ENCODE results near the gene ZSCAN20. TPM values are rescaled to one million over a fixed set of nuclear protein-coding genes. Genes with fewer than 3 reads are reported as not detected.
"Not testable (repeated sequence)": the region's sequence is repeated elsewhere in the genome, so short reads cannot be mapped to it uniquely, and the experiment has no call there.

ZSCAN20 gene
- total RNA-seq, 2 experiments from 2014 or later, result 2.6 to 3.5 TPM

- POLR2A ChIA-PET, result no interaction called here
- H3K36me3 Mint-ChIP-seq, result peaks cover 6% of the 10 kb centered on the region
- peaks cover 31% of the 10 kb centered on the region for H3K4me1 Mint-ChIP-seq
- H3K27me3 Mint-ChIP-seq, result no peaks in the 10 kb centered on the region
- no peaks in the 10 kb centered on the region for H3K9me3 Mint-ChIP-seq
- DNase-seq (no peak), ATAC-seq (ENCODE audit: low read depth) (no peak)
- no peak overlapping the region for H3K27ac Mint-ChIP-seq
- no peak overlapping the region for H3K4me3 Mint-ChIP-seq
Measured at GRCh38 chr1:33473900-33474299, 1.5 kb downstream of the ZSCAN20 start.

DNA sequence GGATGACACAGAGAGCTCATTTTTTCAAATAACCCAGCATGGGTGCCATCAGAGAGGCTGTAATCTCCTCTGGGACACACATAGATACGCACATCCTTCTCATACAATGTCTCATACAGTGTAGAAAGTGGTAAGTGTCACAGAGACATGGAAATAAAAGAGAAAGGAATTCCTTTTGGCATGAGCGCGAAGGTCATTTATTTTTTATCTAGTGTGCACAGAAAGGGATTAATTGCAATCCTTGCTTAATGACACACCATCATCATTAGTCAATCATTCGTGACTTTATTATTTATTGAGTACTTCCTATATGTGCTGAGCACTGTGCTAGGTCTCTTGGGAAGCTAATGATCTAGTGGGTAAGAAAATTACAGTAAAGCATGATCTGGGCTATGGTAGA, 5.0 kb downstream of the ZSCAN20 start:
- no peak for DNase-seq
- Mint-ChIP-seq H3K4me3 (no peak overlapping the region), H3K4me1 (peaks cover 11% of the 10 kb centered on the region), H3K9me3 (no peaks in the 10 kb centered on the region), H3K36me3 (peaks cover 11% of the 10 kb centered on the region), H3K27me3 (no peaks in the 10 kb centered on the region), H3K27ac (no peak overlapping the region)
- ATAC-seq (ENCODE audit: low read depth), result no peak
- POLR2A ChIA-PET, result no interaction called here

DNA sequence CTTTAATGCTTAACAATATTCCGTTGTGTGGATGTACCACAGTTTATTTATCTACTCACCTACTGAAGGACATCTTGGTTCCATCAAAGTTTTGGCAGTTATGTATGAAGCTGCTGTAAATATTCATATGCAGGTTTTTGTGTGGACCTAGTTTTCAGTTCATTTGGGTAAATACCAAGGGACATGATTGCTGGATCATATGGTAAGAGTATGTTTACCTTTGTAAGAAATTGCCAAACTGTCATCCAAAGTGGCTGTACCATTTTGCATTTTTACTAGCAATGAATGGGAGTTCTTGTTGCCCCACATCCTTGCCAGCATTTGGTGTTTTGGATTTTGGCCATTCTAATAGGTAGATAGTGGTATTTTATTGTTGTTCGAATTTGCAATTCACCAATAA, 10.0 kb downstream of the ZSCAN20 start:
- peaks cover 7% of the 10 kb centered on the region for H3K9me3 Mint-ChIP-seq
- H3K4me1 Mint-ChIP-seq, result no peaks in the 10 kb centered on the region
- no peaks in the 10 kb centered on the region for H3K27me3 Mint-ChIP-seq
- no peak overlapping the region for H3K27ac Mint-ChIP-seq
- ATAC-seq (ENCODE audit: low read depth) (no peak), DNase-seq (no peak)
- POLR2A ChIA-PET, result no interaction called here
- H3K4me3 Mint-ChIP-seq, result no peak overlapping the region
- H3K36me3 Mint-ChIP-seq, result peaks cover 34% of the 10 kb centered on the region

- DNase-seq (no peak), ATAC-seq (ENCODE audit: low read depth) (no peak)
- Mint-ChIP-seq H3K4me3 (no peak overlapping the region), H3K4me1 (no peaks in the 10 kb centered on the region), H3K27me3 (no peaks in the 10 kb centered on the region), H3K36me3 (peaks cover 60% of the 10 kb centered on the region), H3K27ac (no peak overlapping the region), H3K9me3 (peaks cover 16% of the 10 kb centered on the region)
- POLR2A ChIA-PET, result no interaction called here
Measured at GRCh38 chr1:33488624-33489023, 16.2 kb downstream of the ZSCAN20 start.

DNA sequence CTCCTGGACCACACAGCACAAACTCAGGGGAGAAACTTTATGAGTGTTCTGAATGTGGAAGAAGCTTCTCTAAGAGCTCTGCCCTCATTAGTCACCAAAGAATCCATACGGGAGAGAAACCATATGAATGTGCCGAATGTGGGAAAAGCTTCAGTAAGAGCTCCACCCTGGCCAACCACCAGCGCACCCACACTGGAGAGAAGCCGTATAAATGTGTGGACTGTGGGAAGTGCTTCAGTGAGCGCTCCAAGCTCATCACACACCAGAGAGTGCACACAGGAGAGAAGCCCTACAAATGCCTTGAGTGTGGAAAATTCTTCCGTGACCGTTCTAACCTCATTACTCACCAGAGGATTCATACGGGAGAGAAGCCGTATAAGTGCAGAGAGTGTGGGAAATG, 22.5 kb downstream of the ZSCAN20 start:
- Mint-ChIP-seq H3K36me3 (peaks cover 43% of the 10 kb centered on the region), H3K27ac (peak overlapping the region; percentile 21), H3K4me1 (no peaks in the 10 kb centered on the region), H3K9me3 (peaks cover 28% of the 10 kb centered on the region), H3K27me3 (peaks cover 2% of the 10 kb centered on the region), H3K4me3 (no peak overlapping the region)
- DNase-seq (no peak), ATAC-seq (ENCODE audit: low read depth) (no peak)
- POLR2A ChIA-PET, result no interaction called here

DNA sequence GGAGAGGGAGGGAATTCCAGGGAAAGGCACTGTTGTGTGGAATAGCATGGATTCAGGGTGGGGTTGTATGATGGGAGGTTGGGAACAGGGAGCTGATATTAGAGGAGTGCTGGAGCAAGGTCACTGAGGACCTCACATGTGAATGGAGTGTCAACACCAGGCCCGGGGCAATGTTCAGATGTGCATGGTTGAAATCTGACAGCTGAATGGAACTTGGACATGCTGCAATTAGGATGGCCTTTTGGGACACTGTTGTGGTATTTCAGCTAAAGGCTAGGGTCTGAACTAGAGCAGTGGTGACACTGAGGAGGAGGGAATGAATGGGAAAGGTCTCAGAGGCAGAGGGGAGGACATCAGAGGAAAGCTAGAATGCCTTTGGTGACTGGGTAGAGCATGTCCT, 25.0 kb downstream of the ZSCAN20 start:
- H3K4me1 Mint-ChIP-seq, result no peaks in the 10 kb centered on the region
- H3K27ac Mint-ChIP-seq, result no peak overlapping the region
- POLR2A ChIA-PET, result no interaction called here
- peaks cover 2% of the 10 kb centered on the region for H3K27me3 Mint-ChIP-seq
- no peak for DNase-seq
- H3K36me3 Mint-ChIP-seq, result peaks cover 26% of the 10 kb centered on the region
- no peak for ATAC-seq (ENCODE audit: low read depth)
- H3K4me3 Mint-ChIP-seq, result no peak overlapping the region
- peaks cover 24% of the 10 kb centered on the region for H3K9me3 Mint-ChIP-seq

DNA sequence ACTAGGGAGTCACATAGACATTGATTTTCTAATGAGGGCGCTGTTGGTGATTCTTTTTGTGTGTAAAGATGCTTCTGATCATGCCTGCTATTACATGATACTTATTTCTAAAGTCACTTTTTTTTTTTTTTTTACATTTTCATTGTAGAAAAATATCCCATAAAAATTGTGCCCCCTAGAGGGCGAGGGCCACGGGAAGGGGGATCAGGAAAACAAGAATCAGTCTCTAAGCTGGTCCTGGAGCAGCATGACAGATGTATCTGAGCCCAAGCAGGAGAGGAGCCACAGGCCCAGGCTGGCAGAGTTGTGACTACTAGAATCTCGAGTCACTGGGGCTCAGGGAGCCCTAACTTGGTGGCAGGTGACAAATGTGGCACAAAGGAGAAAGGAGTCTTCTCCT, 28.1 kb downstream of the ZSCAN20 start:
- Mint-ChIP-seq H3K9me3 (peaks cover 12% of the 10 kb centered on the region), H3K27ac (no peak overlapping the region), H3K4me3 (no peak overlapping the region), H3K36me3 (peaks cover 1% of the 10 kb centered on the region), H3K27me3 (peaks cover 2% of the 10 kb centered on the region), H3K4me1 (no peaks in the 10 kb centered on the region)
- POLR2A ChIA-PET, result no interaction called here
- ATAC-seq (ENCODE audit: low read depth) (no peak), DNase-seq (no peak)

DNA sequence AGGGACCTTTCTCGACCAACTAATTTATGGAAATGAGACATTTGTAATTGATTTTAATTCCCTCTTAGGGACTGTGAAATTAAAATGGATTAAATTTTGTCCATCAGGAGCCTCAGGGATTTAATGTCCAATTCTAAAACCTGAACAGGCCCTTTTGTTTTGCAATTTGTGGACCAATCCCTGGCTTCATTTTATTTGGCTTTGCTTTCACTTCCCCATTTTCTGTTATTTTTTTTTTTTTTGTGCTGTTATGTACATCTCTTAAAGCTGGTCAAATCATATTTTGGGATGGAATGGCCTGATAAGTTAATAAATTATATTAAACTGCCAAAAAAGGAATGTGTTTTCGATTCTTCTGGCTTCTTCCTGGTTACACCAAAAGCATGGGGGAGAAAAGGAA, 28.9 kb downstream of the ZSCAN20 start:
- Mint-ChIP-seq H3K9me3 (peaks cover 7% of the 10 kb centered on the region), H3K4me3 (no peak overlapping the region), H3K4me1 (no peaks in the 10 kb centered on the region), H3K27me3 (peaks cover 2% of the 10 kb centered on the region), H3K27ac (no peak overlapping the region), H3K36me3 (peaks cover 1% of the 10 kb centered on the region)
- DNase-seq (no peak), ATAC-seq (ENCODE audit: low read depth) (no peak)
- POLR2A ChIA-PET, result no interaction called here

- Mint-ChIP-seq H3K27ac (no peak overlapping the region), H3K4me3 (no peak overlapping the region), H3K9me3 (peaks cover 7% of the 10 kb centered on the region), H3K36me3 (peaks cover 1% of the 10 kb centered on the region), H3K27me3 (peaks cover 2% of the 10 kb centered on the region), H3K4me1 (no peaks in the 10 kb centered on the region)
- POLR2A ChIA-PET, result no interaction called here
- ATAC-seq (ENCODE audit: low read depth), result no peak
- DNase-seq, result no peak
Measured at GRCh38 chr1:33501774-33502173, 29.3 kb downstream of the ZSCAN20 start.

GRCh38 chr1:33502726-33503125, 30.3 kb downstream of the ZSCAN20 start:
- peaks cover 1% of the 10 kb centered on the region for H3K36me3 Mint-ChIP-seq
- ATAC-seq (ENCODE audit: low read depth), result no peak
- no peak for DNase-seq
- peaks cover 7% of the 10 kb centered on the region for H3K9me3 Mint-ChIP-seq
- peaks cover 2% of the 10 kb centered on the region for H3K27me3 Mint-ChIP-seq
- POLR2A ChIA-PET, result no interaction called here
- H3K4me3 Mint-ChIP-seq, result no peak overlapping the region
- H3K27ac Mint-ChIP-seq, result no peak overlapping the region
- H3K4me1 Mint-ChIP-seq, result no peaks in the 10 kb centered on the region

- Mint-ChIP-seq H3K36me3 (peaks cover 1% of the 10 kb centered on the region), H3K4me1 (no peaks in the 10 kb centered on the region), H3K27me3 (peaks cover 2% of the 10 kb centered on the region), H3K4me3 (no peak overlapping the region), H3K9me3 (peaks cover 7% of the 10 kb centered on the region), H3K27ac (no peak overlapping the region)
- POLR2A ChIA-PET, result no interaction called here
- ATAC-seq (ENCODE audit: low read depth) (no peak), DNase-seq (no peak)
Measured at GRCh38 chr1:33503506-33503905, 31.1 kb downstream of the ZSCAN20 start.

GRCh38 chr1:33507661-33508060, 35.2 kb downstream of the ZSCAN20 start:
- no peak overlapping the region for H3K4me3 Mint-ChIP-seq
- H3K36me3 Mint-ChIP-seq, result no peaks in the 10 kb centered on the region
- no peak overlapping the region for H3K27ac Mint-ChIP-seq
- peaks cover under 1% of the 10 kb centered on the region for H3K9me3 Mint-ChIP-seq
- no peaks in the 10 kb centered on the region for H3K4me1 Mint-ChIP-seq
- DNase-seq (no peak), ATAC-seq (ENCODE audit: low read depth) (no peak)
- POLR2A ChIA-PET, result no interaction called here
- H3K27me3 Mint-ChIP-seq, result peaks cover 5% of the 10 kb centered on the region

- no peak for ATAC-seq (ENCODE audit: low read depth)
- H3K4me1 Mint-ChIP-seq, result no peaks in the 10 kb centered on the region
- no peaks in the 10 kb centered on the region for H3K36me3 Mint-ChIP-seq
- no peak overlapping the region for H3K27ac Mint-ChIP-seq
- H3K4me3 Mint-ChIP-seq, result no peak overlapping the region
- peaks cover 5% of the 10 kb centered on the region for H3K27me3 Mint-ChIP-seq
- H3K9me3 Mint-ChIP-seq, result no peaks in the 10 kb centered on the region
- POLR2A ChIA-PET, result no interaction called here
- DNase-seq, result no peak
Measured at GRCh38 chr1:33508151-33508550, 35.7 kb downstream of the ZSCAN20 start.

DNA sequence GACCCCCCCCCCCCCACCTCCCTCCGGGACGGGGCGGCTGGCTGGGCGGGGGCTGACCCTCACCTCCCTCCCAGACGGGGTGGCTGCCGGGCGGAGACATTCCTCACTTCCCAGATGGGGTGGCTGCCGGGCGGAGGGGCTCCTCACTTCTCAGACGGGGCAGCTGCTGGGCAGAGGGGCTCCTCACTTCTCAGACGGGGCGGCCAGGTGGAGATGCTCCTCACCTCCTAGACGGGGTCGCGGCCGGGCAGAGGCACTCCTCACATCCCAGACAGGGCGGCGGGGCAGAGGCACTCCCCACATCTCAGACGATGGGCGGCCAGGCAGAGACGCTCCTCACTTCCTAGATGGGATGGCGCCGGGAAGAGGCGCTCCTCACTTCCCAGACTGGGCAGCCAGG, 36.8 kb downstream of the ZSCAN20 start:
- H3K9me3 Mint-ChIP-seq; ATAC-seq (ENCODE audit: low read depth); H3K36me3 Mint-ChIP-seq; DNase-seq; H3K27ac Mint-ChIP-seq; H3K4me1 Mint-ChIP-seq; POLR2A ChIA-PET; H3K27me3 Mint-ChIP-seq; H3K4me3 Mint-ChIP-seq: not testable (repeated sequence)
